Endothelial cell (in vitro differentiated cells): ENCODE data around the gene C1orf21. TPM values are rescaled to one million over a fixed set of nuclear protein-coding genes. Genes with fewer than 3 reads are reported as not detected.

Source experiments
- DNase-seq: peaks from one replicate; pipeline ENCODE4 v3.0.0; 2021; ENCODE audit warnings: low spot score
- H3K27ac Mint-ChIP-seq: one replicate; pipeline ENCODE4 v1.8.0; 2021; ENCODE audit warnings: mixed read lengths, inconsistent platforms; ENCODE audit not compliant: unreplicated experiment
- H3K27me3 Mint-ChIP-seq: one replicate; pipeline ENCODE4 v1.8.0; 2021; ENCODE audit warnings: mild to moderate bottlenecking, moderate library complexity, mixed read lengths, inconsistent platforms; ENCODE audit not compliant: unreplicated experiment
- H3K36me3 Mint-ChIP-seq: one replicate; pipeline ENCODE4 v1.8.0; 2021; ENCODE audit warnings: mild to moderate bottlenecking, low read depth, mixed read lengths, inconsistent platforms; ENCODE audit not compliant: unreplicated experiment
- H3K4me1 Mint-ChIP-seq: one replicate; pipeline ENCODE4 v1.8.0; 2021; ENCODE audit warnings: mild to moderate bottlenecking, mixed read lengths, inconsistent platforms; ENCODE audit not compliant: unreplicated experiment
- H3K4me3 Mint-ChIP-seq: one replicate; pipeline ENCODE4 v1.8.0; 2021; ENCODE audit warnings: mild to moderate bottlenecking, mixed read lengths, inconsistent platforms; ENCODE audit not compliant: unreplicated experiment
- H3K9me3 Mint-ChIP-seq: one replicate; pipeline ENCODE4 v1.8.0; 2021; ENCODE audit warnings: mixed read lengths, inconsistent platforms; ENCODE audit not compliant: unreplicated experiment
- CTCF ChIP-seq: fragments of 200-600 bp; sonication (generic); IDR thresholded peaks from one replicate; pipeline ENCODE4 v1.5.0; 2021; ENCODE audit warnings: antibody characterized with exemption; ENCODE audit not compliant: unreplicated experiment
- total RNA-seq: library from RNA; stranded (reverse); fragmentation: NEBNext Ultra II Directional; extraction: Animal tissue kit (Norgen Biotek cat#: 25700); gene quantifications from one replicate; pipeline ENCODE4 v1.2.1, GENCODE V29; 2021; ENCODE audit not compliant: unreplicated experiment

The C1orf21 gene
- total RNA-seq, 1 donor from 2014 or later, result 7.5 TPM

- Mint-ChIP-seq H3K36me3 (no peaks in the 10 kb centered on the region), H3K27ac (no peak overlapping the region), H3K4me3 (no peak overlapping the region), H3K27me3 (no peaks in the 10 kb centered on the region), H3K9me3 (no peaks in the 10 kb centered on the region), H3K4me1 (peaks cover 9% of the 10 kb centered on the region)
- TF ChIP-seq CTCF, result no peak
- no peak for DNase-seq
These were observed 158.8 kb downstream of the C1orf21 start for GRCh38 chr1:184545601-184546000.

DNA sequence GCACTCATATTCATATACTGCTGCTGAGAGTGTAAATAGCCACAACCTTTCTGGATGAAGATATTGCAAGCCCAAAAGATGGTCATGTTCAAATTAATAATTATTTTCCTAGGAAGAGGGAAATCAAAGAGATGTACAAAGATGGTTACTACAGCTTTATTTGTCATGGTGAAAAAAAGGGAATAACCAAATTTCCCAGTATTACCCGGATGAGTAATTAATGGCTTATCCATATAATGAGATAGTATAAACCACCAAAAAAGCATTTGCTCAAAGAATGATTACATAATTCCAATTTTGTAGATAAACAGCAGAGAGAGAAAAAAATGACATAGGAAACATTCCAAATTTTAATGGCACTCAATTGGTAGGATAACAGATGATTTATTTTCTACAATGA is 165.6 kb downstream of the C1orf21 start:
- H3K9me3 Mint-ChIP-seq, result no peaks in the 10 kb centered on the region
- no peak overlapping the region for H3K4me3 Mint-ChIP-seq
- no peaks in the 10 kb centered on the region for H3K36me3 Mint-ChIP-seq
- no peaks in the 10 kb centered on the region for H3K27me3 Mint-ChIP-seq
- DNase-seq, result no peak
- H3K27ac Mint-ChIP-seq, result no peak overlapping the region
- peaks cover 17% of the 10 kb centered on the region for H3K4me1 Mint-ChIP-seq
- no peak for TF ChIP-seq CTCF

DNA sequence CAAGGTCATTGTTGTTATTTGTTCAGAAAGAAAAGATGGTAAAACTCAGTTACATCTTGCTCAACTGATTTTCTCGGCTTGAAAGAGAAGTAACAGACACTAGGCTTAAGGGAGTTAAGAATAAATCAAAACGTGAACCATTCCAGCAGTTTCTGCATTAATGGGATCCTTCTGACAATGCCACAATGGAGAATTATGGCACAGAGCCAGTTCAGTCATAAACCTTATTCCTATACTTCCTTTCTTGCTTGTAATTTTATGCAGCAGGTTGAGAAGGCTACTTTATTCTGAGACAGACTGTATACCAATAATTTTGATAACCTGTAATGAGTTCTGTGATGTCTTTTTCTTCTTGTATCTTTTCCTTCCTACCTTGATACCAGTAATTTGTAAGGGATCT is 167.0 kb downstream of the C1orf21 start:
- DNase-seq, result no peak
- H3K4me1 Mint-ChIP-seq, result peaks cover 17% of the 10 kb centered on the region
- no peak overlapping the region for H3K27ac Mint-ChIP-seq
- H3K36me3 Mint-ChIP-seq, result no peaks in the 10 kb centered on the region
- H3K4me3 Mint-ChIP-seq, result no peak overlapping the region
- peaks cover 2% of the 10 kb centered on the region for H3K27me3 Mint-ChIP-seq
- no peaks in the 10 kb centered on the region for H3K9me3 Mint-ChIP-seq
- no peak for TF ChIP-seq CTCF

DNA sequence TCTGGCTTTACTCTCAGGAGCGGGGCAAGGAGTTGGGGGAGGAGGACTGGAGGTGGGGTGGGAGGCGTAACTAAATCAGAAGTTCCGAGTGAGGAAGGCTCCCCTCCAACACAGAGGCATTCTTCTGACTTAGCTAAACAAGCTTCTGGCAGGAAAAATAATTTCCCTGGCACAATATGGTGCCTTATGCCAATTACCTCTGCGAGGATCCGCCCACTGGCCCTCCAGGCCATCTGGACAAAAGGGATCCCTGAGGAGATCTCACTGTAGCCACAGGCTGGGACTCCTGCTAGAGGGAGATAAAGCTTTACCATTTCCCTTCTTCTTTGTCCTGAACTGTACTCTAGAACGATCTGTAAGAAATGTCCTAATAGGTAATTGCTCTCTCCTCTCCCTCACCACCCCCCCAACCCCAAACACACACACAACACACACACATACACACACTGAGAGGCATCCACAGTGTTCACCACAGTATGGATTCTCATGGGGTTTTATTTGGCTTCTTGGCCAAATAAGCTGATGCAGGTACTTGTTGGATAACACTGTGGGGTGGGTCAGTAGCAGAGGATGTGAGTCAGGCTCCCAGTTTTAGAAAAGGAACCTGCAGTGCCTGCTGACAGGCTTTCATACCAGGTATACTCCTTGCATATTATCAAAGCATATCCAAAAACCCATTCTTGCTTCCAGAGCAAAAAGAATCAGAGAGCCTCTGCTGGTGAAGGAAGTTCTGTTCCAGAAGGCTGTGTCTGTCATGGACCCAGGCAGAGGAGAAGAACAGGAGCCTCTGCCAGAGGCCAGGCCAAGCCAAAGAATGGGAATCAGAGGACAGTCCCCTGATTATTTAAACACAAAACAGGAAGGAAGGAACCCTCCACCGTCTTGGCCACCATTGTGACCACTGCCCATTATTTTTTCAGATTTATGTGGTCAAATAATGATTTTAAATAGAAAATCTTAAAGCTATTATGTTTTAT is 169.1 kb downstream of the C1orf21 start:
- Mint-ChIP-seq H3K27ac (no peak overlapping the region), H3K4me1 (peaks cover 17% of the 10 kb centered on the region), H3K27me3 (peaks cover 2% of the 10 kb centered on the region), H3K4me3 (no peak overlapping the region), H3K36me3 (no peaks in the 10 kb centered on the region), H3K9me3 (no peaks in the 10 kb centered on the region)
- DNase-seq, result no peak
- TF ChIP-seq CTCF, result no peak

DNA sequence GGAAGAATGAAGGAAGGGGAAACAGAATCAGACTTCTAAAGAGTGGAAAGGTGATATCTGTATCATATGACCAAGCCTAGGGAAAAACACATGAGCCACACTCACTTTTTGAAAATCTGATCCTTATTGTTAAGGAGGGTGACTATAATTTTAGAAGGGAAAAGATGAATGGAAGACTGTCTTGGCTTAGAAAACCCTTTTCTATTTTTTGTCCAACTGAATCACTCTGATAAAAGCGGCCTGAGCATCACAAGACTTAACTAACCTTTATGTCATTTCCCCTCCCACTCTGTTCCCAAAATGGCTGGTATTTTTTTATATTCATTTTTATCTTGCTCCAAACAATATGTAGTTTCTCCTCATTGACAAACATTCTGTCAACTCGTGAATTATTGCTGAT is 169.8 kb downstream of the C1orf21 start:
- Mint-ChIP-seq H3K27ac (no peak overlapping the region), H3K4me3 (no peak overlapping the region), H3K9me3 (no peaks in the 10 kb centered on the region), H3K4me1 (peaks cover 17% of the 10 kb centered on the region), H3K36me3 (no peaks in the 10 kb centered on the region), H3K27me3 (peaks cover 2% of the 10 kb centered on the region)
- DNase-seq, result no peak
- no peak for TF ChIP-seq CTCF
